Fibroblast of peridontal ligament (primary cell): ENCODE results near the gene ZC3H15.
"Not testable (repeated sequence)": the region's sequence is repeated elsewhere in the genome, so short reads cannot be mapped to it uniquely, and the experiment has no call there.

ENCODE experiments used
- DNase-seq: peaks from one replicate; pipeline ENCODE4 v3.0.0-alpha.2; 2010; ENCODE audit errors: extremely low read depth

The ZC3H15 gene

GRCh38 chr2:186493564-186494085 is 7.6 kb downstream of the ZC3H15 start:
- DNase-seq: no peak

GRCh38 chr2:186496401-186496800 is 10.3 kb downstream of the ZC3H15 start:
- DNase-seq: no peak

- DNase-seq: no peak
These were observed 11.9 kb downstream of the ZC3H15 start for GRCh38 chr2:186497928-186498327.

- no peak for DNase-seq
These were observed 12.8 kb downstream of the ZC3H15 start for GRCh38 chr2:186498834-186499233.

GRCh38 chr2:186503827-186504606 is 18.0 kb downstream of the ZC3H15 start:
- DNase-seq: peak; percentile 71

- no peak for DNase-seq
These were observed 22.2 kb downstream of the ZC3H15 start for GRCh38 chr2:186508263-186508662.

- no peak for DNase-seq
These were observed 29.3 kb downstream of the ZC3H15 start for GRCh38 chr2:186515376-186515775.

- no peak for DNase-seq
These were observed 30.3 kb downstream of the ZC3H15 start for GRCh38 chr2:186516396-186516795.

- peak; percentile 73 for DNase-seq
These were observed 31.0 kb downstream of the ZC3H15 start for GRCh38 chr2:186517090-186517489.

GRCh38 chr2:186518291-186518690 is 32.2 kb downstream of the ZC3H15 start:
- no peak for DNase-seq

- DNase-seq: peak; percentile 89
These were observed 32.9 kb downstream of the ZC3H15 start for GRCh38 chr2:186518945-186519344.

GRCh38 chr2:186521570-186522153 is 35.6 kb downstream of the ZC3H15 start:
- not testable (repeated sequence) for DNase-seq

GRCh38 chr2:186522450-186522849 is 36.4 kb downstream of the ZC3H15 start:
- DNase-seq: no peak

- peak; percentile 86 for DNase-seq
These were observed 37.7 kb downstream of the ZC3H15 start for GRCh38 chr2:186523791-186524190.

- DNase-seq: no peak
These were observed 40.2 kb downstream of the ZC3H15 start for GRCh38 chr2:186526281-186526680.

- no peak for DNase-seq
These were observed 44.3 kb downstream of the ZC3H15 start for GRCh38 chr2:186530314-186530713.

GRCh38 chr2:186531257-186531775 is 45.3 kb downstream of the ZC3H15 start:
- DNase-seq: no peak

GRCh38 chr2:186532891-186533290 is 46.8 kb downstream of the ZC3H15 start:
- DNase-seq: no peak

- no peak for DNase-seq
These were observed 47.7 kb downstream of the ZC3H15 start for GRCh38 chr2:186533717-186534116.

GRCh38 chr2:186534406-186534805 is 48.3 kb downstream of the ZC3H15 start:
- no peak for DNase-seq

- no peak for DNase-seq
These were observed 49.8 kb downstream of the ZC3H15 start for GRCh38 chr2:186535861-186536260.

- DNase-seq: no peak
These were observed 51.0 kb downstream of the ZC3H15 start for GRCh38 chr2:186537019-186537418.

GRCh38 chr2:186540941-186541340 is 54.9 kb downstream of the ZC3H15 start:
- peak; percentile 95 for DNase-seq
